GM13977 (cell line): ENCODE data around the gene CAMK1D.

Source experiments
- DNase-seq: peaks from one replicate; pipeline ENCODE4 v3.0.0; 2012; ENCODE audit warnings: low spot score
- in situ Hi-C: fragments of 300-500 bp; cut with MboI; formaldehyde crosslinking; loops from one replicate; pipeline ENCODE4 v1.12.0; 2022; ENCODE audit warnings: low sequenced_read_pairs, low pct_unique_long_range_greater_than_20kb, mixed read lengths, inconsistent platforms; ENCODE audit not compliant: unreplicated experiment
- TF ChIP-seq, protein P1 (sequence below): IDR thresholded peaks from 2 replicates; pipeline ENCODE4 v1.5.1; 2012; ENCODE audit warnings: mild to moderate bottlenecking, control low read depth; ENCODE audit not compliant: insufficient read depth; ENCODE audit errors: extremely low read depth, missing control alignments

The CAMK1D gene

GRCh38 chr10:12455766-12456165 is 106.4 kb downstream of the CAMK1D start:
- DNase-seq: no peak
- TF ChIP-seq, protein P1, sequence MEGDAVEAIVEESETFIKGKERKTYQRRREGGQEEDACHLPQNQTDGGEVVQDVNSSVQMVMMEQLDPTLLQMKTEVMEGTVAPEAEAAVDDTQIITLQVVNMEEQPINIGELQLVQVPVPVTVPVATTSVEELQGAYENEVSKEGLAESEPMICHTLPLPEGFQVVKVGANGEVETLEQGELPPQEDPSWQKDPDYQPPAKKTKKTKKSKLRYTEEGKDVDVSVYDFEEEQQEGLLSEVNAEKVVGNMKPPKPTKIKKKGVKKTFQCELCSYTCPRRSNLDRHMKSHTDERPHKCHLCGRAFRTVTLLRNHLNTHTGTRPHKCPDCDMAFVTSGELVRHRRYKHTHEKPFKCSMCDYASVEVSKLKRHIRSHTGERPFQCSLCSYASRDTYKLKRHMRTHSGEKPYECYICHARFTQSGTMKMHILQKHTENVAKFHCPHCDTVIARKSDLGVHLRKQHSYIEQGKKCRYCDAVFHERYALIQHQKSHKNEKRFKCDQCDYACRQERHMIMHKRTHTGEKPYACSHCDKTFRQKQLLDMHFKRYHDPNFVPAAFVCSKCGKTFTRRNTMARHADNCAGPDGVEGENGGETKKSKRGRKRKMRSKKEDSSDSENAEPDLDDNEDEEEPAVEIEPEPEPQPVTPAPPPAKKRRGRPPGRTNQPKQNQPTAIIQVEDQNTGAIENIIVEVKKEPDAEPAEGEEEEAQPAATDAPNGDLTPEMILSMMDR: no peak

GRCh38 chr10:12459340-12459739 is 110.0 kb downstream of the CAMK1D start:
- DNase-seq: no peak
- TF ChIP-seq, protein P1: no peak
- in situ Hi-C loops: no loop called here

More at GRCh38 chr10:12455766-12456165, 106.4 kb downstream of the CAMK1D start:
- in situ Hi-C loops: no loop called here

- in situ Hi-C loops: no loop called here
- DNase-seq: no peak
- TF ChIP-seq, protein P1: no peak
Observed at GRCh38 chr10:12459762-12460161, 110.4 kb downstream of the CAMK1D start.

DNA sequence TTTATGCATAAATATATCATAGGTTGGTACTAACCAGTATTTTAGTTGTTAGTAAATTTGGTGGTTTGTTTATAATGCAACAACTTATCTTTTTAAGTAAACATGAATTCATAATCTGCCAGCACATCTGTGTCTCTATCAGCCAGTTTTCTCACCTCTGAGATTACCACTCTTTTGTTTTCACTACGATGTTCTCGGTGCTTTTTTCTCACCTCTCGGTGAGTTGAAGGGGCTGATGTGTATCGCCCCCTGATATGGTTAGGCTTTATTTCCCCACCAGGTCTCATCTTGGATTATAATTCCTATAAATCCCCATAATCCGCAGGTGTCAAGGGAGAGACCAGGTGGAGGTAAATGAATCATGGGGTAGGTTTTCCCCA is 114.1 kb downstream of the CAMK1D start:
- in situ Hi-C loops: no loop called here
- DNase-seq: peak; percentile 48
- TF ChIP-seq, protein P1: no peak

GRCh38 chr10:12465385-12466136 is 116.2 kb downstream of the CAMK1D start:
- in situ Hi-C loops: no loop called here
- DNase-seq: no peak
- TF ChIP-seq, protein P1: no peak

DNA sequence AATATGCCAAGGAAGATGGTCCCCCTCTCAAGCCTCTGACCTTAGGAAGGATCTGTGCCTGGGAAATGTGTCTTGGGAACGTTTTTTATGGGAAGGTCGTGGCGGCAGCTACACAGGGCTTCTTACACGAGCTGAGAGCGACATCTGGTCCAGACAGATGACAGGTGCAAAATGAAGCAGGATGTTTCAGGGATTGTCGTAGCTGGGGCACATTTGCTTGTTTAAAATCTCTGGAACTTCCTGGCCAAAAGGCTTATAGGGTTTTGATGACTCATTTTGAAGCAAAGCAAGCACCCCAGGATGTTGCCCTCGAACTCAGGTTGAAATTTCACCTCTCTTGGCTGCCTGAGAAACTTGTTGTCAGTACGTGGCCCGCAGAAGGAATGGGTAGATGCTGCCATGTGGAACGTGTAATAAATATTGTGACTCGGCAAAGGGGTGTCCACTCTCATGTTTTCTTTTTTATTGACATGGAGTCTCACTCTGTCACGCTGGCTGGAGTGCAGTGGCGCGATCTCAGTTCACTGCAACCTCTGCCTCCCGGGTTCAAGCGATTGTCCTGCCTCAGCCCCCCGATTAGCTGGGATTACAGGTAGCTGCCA is 117.5 kb downstream of the CAMK1D start:
- DNase-seq: no peak
- in situ Hi-C loops: no loop called here
- TF ChIP-seq, protein P1: no peak
